HG03469 (cell line): ENCODE data around the gene HMG20A.

Experiments used
- ATAC-seq: cut with Tn5 transposase; IDR thresholded peaks from one replicate; pipeline ENCODE4 v1.9.1; 2021; ENCODE audit warnings: mild to moderate bottlenecking, moderate library complexity, moderate number of reproducible peaks; ENCODE audit not compliant: unreplicated experiment

Gene HMG20A

DNA sequence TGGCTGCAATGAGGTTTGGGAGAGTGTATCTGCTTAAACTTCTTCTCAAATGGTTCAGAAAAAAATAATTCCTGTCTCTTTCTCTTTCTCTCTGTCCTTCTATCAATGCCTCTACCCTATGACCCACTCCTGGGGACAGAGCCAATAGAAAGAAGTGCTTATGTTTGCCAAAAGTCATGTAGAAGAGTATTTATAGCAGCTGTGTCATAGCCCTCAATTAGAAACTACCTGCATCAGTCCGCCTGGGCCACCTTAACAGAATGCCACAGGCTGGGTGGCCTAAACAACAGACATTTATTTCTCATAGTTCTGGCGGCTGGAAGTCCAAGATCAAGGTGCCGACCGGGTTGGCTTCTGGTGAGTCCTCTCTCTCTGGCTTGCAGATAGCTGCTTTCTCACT lies 92.5 kb downstream of the HMG20A start:
- no peak for ATAC-seq

DNA sequence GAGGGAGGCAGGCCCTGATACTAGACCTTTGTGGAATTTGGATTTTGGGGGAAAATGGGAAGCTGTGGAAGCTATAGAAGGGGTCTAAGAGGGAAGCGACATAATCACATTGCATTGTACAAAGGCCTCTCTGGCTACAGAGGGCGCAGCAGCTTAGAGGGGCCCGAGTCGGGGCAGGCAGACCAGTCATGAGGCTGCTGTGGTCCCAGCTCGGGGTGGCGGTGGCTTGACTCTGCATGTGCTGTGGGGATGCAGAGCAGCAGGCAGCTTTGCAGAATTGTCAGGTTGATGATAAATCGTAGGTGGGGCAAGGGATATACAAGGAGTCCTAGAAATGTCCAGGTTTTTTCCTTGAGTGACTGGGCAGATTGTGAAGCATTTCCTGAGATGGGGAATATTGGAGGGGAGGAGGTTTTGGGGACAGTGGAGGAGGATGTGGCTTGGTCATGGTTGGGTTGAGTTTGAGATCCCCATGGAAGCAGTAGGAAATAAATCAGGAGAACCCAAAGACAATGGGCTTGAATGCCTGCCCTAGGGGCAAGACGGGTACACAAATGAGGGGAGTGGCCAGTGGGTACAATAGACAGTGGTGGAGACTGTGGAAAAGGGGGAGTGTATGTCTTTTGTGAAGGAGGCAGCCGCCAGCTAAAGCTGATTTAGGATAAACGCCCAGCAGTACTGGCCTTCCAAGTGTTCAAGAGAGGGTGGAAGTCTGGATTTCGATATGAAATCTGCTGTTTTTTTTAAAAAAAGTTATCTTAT lies 94.1 kb downstream of the HMG20A start:
- no peak for ATAC-seq

DNA sequence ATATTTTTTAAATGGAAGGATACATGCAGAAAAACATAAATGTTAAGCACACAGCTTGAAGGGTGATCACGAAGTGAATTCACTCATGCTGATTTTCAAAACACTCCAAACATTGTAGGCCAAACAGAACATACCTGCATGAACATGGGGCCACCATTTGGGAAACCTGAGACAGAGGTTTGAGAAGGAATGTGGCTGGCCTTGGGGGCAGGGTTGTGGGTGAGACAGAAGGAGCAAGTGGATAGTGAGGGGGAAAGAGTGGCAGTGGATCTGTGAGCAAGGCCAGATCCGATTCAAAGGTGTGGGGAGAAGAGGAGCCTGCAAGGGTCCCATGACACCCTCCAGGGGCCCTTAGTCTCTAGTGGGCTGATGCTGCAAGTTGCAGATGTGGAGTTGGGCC lies 94.9 kb downstream of the HMG20A start:
- ATAC-seq: no peak

DNA sequence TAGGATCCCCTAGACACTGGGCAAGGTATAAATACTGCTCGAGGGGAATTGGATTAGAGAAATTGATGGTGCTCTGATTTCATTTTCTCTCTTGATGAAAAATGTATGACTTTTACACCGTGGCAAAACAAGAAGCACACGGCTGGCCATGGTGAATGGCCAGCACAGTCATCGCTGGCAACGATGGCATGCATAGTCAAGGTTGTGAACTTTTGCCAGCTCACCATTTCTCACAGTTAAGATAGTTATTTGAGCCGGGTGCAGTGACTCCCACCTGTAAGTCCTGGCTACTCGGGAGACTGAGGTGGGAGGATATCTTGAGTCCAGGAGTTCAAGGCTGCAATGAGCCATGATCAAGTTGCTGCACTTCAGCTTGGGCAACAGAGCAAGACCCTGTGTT lies 95.4 kb downstream of the HMG20A start:
- ATAC-seq: no peak

DNA sequence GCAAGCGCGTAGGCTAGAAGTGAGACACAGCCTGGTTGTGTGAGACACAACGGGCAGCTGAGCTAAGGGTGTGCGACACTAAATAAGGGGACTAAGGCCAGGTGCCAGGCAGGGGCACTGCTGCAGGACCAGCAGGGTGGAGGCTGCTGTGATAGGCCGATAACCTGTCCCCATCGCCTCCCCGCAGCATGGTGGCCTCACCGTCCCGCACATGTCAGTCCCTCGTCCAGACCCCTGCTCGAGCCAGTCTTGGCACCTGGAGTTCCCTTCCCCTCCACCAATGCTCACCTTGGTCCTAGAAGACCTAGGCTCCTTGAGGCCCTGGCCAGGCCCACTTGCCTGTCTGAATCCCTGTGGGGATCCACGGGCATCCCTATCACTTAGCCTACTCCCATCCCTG lies 96.1 kb downstream of the HMG20A start:
- ATAC-seq: no peak

DNA sequence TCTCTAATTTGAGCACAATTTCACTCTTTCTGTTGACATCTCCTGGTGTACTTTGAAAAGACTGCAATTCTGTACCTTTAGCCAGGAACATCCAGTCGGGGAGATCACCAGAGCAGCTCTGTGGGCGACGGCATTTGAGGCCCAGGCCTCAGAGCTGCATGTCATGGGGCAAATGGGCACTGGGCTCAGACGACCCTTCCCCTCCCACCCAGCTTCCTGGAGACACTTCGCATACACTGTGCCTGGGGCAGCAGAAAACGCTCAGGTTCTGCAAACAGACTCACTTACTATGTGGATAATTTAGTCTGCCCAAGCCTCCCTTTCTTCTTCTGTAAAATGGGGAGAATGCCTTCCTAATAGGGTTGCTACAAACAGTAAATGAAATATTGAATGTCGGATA lies 96.9 kb downstream of the HMG20A start:
- no peak for ATAC-seq

DNA sequence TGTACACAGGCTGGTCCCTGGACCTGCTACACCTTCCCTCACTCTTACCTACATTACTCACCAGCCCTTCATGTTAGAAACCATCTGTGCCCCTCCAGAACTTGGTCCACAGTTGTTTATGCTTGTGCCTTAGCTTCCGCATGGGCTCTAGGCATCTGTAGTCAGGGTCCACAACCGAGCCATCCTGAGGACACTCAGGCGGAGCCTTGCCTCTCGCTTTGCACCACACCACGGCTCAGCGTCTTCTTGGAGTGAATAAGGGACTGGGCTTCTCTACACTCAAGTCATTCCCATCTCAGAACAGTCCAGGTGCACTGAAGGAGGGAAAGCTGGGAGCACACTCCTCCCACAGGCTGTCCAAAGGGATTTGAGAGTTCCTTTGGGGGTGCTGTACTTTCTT lies 97.8 kb downstream of the HMG20A start:
- no peak for ATAC-seq

DNA sequence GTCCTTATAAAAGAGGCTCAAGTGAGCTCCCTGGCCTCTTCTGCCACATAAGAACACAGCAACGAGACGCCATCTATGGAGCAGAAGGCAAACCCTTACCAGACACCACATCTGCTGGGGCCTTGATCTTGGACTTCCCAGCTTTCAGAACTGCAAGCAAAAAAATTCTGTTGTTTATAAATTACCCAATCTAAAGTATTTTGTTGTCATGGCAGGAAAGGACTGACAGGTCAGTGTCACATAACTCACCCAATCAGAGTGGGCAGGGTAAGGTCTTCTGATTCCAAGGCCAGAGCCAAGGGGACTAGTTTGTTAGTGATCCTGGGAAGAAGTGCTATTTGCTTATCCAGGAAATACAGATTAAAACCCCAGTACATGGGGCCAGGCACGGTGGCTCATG lies 98.9 kb downstream of the HMG20A start:
- ATAC-seq: no peak

DNA sequence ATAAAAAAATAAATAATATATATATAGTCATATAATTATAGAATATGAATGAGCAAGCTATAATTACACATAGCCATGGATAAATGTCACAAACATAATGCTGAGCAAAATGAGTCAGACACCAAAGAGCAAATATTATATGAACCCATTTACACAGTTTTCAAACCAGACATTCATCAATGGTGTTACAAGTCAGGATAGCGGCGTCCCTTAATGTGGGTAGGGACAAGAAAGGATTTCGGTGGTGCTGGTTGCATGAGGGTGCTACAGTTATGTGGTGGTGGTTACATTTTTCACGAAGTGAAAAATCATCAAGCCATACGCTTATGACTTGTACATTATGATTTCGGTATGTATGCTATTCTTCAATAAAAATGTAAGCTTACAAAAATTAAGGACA lies 100.5 kb downstream of the HMG20A start:
- ATAC-seq: no peak

DNA sequence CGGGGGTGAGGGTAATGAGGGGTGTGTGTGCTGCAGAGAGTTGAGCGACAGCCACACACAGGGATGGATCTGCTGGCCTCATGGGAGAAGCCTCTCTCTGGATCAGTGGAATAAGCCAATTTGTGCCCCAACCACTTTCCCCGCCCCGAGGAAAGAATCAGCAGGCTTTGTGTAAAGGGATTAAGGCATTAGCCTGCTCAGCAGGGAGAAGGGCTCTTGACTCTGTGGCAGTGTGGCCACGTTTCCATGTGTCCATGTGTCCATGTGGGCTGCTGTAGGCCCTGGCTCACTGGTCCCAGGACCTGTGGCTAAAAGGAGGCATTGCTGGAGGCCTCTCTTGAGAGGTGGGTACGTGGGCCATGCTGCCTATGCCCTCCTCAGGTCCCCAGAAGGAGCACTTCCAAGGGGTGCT lies 104.7 kb downstream of the HMG20A start:
- ATAC-seq: no peak

DNA sequence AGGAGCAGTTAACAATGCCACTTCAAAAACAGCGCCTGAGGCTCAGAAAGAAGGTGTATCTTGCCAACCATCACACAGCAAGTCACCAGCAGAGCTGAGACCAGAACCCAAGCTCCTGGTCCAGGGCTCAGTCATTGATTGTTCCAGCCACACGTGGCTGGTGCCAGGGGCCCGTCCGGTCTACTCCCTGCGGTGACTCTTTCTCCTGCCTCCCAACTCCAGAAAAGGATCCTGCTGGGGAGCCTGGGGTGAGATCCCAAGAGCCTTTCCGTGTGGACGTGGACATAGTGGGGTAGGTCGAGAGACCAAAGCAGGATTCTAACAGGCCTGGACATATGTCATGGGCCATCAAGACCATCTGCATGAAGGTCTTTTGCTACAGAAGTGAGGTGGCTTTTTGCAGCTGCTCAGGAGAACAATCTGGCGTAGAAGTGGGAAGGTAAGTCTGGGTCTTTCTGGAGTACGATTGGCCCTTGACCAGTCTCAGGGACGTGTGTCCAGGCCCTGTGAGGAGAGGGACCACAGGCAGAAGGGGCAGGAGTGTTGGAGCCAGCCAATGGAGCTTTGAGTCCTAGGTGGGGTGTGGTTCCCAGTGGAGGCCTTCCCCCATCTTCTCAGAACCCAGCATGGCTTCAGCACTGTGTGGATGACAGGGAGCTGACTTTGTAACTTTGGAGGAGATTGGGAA lies 105.4 kb downstream of the HMG20A start:
- no peak for ATAC-seq

DNA sequence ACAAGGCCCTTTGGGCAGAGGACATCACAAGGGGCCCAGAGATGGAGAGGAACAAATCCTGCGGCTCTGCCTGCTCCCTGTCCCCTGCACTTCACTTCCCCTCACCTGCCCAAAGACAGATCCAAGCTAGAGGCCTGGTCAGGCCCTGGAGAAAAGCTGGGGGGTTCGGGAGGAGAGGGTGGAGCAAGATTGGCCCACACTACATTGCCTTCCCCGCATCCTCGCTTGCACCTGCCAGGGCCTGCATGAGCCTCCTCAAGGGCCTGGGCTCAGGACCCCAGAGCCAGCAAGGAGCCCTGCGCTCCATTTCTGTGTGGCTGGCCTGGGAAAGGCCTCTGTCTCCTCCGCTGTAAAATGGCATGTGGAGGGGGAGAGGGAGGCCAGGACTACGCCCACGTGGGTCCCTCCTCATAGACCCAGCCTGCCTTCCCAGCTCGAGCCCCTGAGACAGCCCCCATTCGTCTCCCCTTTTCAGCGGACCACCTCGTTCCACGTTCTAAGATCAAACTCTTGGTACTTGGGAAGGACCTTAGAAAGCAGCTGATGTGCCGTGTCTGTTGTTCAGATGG lies 106.0 kb downstream of the HMG20A start:
- ATAC-seq: no peak

DNA sequence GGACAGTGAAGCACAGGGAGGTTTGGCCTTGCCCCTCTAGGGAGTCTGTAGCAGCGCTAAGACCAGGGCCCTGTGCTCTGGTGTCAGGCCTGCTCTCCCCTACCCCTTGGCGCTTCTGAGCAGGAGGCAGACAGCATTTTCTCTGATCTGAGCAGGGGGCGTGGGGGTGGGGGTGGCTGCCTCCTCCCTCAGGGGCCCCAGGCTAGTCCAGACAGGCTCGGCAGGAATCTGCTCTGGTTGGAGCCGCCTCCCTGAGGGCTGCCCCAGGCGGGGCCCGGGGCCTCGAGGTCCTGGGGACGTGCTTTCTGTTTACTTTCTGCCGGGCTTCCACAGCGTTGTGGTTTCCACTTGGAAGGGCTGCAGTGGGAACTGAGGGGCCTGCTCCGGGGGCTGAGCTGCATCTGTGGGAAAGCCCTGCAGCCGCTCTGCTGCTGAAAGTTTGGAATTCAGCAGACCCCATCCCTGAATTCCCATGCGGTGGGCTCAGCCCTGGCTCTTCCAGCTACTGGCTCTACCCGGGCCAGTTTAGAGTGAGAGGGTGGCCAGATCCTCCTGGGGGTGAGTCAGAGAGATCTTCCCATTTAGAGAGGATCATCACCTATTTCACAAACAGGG lies 106.6 kb downstream of the HMG20A start:
- no peak for ATAC-seq

DNA sequence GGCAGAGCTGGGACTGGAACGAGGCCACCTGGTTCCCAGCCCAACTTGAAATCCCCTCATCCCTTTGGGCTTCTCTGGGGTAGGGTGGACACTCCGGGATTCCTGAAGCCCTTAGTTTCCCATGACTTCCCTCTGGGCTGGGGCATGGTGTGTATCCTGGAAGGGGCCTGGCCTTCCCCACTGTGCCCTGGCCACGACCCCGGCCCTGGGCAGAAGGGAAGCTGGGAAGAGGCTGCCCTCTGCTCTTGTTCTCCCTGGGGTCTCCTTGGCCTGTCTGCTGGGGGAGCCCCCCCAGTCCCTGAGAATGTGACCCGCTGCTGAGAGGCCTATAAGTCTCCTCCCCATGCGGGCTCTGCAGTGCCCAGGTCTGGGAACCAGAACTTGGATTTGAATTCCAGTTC lies 107.1 kb downstream of the HMG20A start:
- ATAC-seq: no peak

DNA sequence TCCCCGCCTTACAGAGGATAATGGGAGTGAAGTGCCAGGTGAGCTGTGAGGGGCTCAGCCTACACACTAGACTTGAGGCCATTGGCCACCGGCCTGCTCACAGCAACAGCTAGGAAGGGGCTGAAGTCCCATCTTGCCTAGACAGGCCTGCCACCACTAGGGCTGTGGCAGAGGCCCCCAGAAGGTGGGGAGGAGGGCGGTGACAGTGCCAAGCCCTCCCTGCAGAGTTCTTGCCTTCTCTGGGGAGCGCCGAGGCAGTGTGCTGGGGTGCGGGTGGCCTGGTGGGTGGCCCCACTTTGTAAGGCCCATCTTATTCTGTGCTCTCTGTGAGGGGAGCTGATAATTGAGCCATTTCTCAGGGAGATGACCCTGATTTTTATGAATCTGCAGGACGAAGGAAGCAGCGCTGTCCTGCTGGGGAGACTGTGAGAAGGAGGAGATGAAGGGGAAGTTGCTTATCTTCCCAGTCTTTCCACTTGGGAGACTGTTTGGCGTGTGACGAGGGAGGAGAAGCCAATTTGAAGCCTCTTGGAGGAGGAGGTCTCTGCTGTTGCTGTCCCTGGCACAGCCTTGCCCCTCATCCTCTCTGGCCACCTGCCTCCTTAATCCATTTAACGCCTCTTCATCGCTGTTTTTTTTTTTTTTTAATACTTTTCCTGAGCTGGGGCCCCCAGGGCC lies 107.7 kb downstream of the HMG20A start:
- no peak for ATAC-seq

DNA sequence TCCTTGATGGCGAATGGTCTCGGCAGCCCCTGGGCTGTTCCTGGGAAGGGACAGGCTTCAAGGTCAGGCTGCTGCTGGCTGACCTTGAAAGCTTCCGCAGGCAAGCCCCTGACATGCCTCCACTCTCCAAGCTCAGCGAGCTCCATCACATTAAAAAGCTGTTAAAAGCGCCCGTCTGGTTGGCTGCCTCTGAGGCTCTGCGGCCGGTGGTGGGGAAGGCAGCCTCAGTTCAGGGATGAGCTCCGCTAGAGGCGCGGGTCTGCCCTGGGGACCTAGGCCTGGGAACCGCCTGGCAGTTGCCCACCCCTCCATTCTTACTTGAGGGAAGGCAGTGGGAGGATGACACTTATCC lies 108.3 kb downstream of the HMG20A start:
- no peak for ATAC-seq

DNA sequence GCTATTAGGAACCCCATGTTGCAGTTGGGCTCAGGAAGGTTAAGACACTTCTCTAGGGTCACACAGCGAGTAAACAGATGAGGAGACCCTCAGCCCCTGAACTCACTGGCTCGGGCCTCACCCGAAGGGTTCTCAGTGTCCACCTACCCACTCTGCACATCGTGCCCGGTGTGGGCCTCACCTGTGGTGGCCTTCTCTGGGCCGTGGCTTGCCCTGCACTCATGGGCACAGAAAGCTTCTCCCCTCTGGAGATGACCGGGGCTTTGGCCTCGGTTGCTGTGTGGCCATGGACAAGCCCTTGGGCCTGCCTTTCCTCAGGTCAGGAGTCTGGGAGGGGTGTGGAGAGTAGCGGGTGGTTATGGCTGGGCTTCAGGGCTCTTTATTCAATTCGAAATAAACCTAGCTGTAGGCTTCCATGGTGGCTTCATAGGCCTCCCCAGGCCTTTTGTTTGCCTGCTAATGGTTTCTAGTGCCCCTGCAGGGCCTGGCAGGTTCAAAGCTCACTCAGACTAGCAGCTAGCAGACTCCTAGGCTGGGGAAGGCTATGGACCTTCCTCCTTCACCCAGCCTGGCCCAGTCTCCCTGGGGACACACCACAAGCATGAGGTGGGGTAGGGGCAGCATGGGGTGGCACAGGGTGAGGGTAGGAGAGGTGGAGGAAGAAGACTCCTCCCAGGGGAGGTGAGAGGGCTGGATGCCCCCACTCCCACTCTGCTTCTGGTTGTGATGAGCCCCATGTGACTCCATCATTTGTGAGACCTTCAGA lies 108.9 kb downstream of the HMG20A start:
- ATAC-seq: no peak

DNA sequence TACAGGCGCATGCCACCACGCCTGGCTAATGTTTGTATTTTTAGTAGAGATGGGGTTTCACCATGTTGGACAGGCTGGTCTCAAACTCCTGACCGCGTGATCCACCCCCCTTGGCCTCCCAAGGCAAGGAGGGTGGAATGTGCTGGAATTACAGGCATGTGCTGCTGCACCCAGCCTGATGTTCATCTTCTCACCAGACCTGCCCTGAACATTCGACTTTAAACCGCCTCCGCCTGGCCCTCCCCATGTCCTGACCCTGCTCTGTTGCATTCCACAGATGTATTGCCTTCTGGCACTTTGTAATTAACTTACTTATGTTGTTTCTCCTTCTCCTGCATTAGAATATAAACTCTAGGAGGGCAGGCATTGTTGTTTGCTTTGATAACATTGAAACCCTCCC lies 109.9 kb downstream of the HMG20A start:
- no peak for ATAC-seq

DNA sequence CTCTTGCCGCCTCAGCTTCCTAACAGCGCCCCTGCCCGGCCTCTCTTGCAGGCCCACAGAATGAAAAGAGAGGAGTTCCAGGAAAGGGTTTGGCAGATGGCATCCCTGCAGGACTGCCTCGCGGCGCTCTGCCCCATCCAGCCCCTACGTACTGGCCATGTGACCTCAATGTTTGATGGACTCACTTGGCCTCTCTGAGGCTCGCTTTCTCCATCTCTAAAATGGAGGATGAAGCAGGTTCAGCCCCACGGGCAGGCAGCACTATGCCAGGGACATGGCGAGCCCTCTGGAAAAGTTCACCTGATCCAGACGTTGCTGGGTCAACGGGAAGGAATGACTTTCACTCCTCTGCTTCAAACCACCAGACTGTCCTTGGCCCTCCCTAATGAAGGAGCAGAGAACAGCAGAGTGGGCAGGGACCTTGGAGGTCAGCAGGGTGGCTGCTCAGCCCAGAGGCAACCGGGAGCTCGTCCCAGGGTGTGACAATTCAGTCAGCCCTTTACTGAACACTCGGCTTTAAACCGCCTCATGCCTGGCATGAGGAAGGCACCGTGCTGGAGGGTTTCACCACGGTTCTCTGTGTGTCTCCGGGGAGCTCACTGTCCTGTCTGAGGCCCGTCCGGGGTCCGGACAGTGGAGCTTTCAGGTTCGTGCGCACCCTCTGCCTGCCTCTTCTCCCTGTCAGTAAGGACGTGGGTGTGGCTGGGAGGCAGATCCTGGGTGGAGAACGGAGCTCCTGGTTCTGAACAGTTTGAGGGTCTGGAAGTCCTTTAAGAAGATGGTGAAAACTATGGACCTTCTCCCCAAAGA lies 110.7 kb downstream of the HMG20A start:
- no peak for ATAC-seq
